Neural cell (in vitro differentiated cells): ENCODE results near the gene DSCAM. TPM values are rescaled to one million over a fixed set of nuclear protein-coding genes. Genes with fewer than 3 reads are reported as not detected.

Experiments
- H2AFZ ChIP-seq: fragments of 200-600, 300-800 bp; sonication (generic), shearing (Covaris generic); 2 replicates; pipeline ENCODE4 v1.6.0; 2014; ENCODE audit warnings: low read depth, mild to moderate bottlenecking, antibody characterized with exemption, low read length, moderate library complexity
- H3F3A ChIP-seq: fragments of 200-600 bp; shearing (Covaris generic); 2 replicates; pipeline ENCODE4 v1.6.1; 2016; ENCODE audit warnings: mild to moderate bottlenecking, moderate library complexity, mixed read lengths, antibody characterized with exemption, low read length; ENCODE audit not compliant: insufficient read depth, poor library complexity, severe bottlenecking
- H3K27ac ChIP-seq: fragments of 200-600, 300-800 bp; sonication (generic), shearing (Covaris generic); 2 replicates; pipeline ENCODE4 v1.5.1; 2014; ENCODE audit warnings: mild to moderate bottlenecking, low read length, moderate library complexity
- H3K27me3 ChIP-seq: fragments of 300-800, 200-600 bp; sonication (generic), shearing (Covaris generic); 2 replicates; pipeline ENCODE4 v1.6.0; 2014; ENCODE audit warnings: mild to moderate bottlenecking, low read depth, low read length, moderate library complexity; ENCODE audit not compliant: insufficient read depth
- H3K36me3 ChIP-seq: fragments of 300-800, 200-600 bp; sonication (generic), shearing (Covaris generic); 2 replicates; pipeline ENCODE4 v1.5.1; 2014; ENCODE audit warnings: mild to moderate bottlenecking, antibody characterized with exemption, low read length, moderate library complexity; ENCODE audit not compliant: insufficient read depth
- H3K4me2 ChIP-seq: fragments of 300-800, 200-600 bp; sonication (generic), shearing (Covaris generic); 2 replicates; pipeline ENCODE4 v1.6.0; 2014; ENCODE audit warnings: mild to moderate bottlenecking, low read length
- H3K4me3 ChIP-seq: fragments of 300-800, 200-600 bp; sonication (generic), shearing (Covaris generic); 2 replicates; pipeline ENCODE4 v1.5.1; 2014; ENCODE audit warnings: mild to moderate bottlenecking, low read length, moderate library complexity
- H3K79me2 ChIP-seq: fragments of 200-600 bp; shearing (Covaris generic); replicated peaks from 2 replicates; pipeline ENCODE4 v1.6.0; 2014; ENCODE audit warnings: mild to moderate bottlenecking, low read length, moderate library complexity; ENCODE audit not compliant: insufficient read depth
- H3K9ac ChIP-seq: fragments of 300-800, 200-600 bp; sonication (generic), shearing (Covaris generic); 2 replicates; pipeline ENCODE4 v1.6.1; 2016; ENCODE audit warnings: mild to moderate bottlenecking, low read length, mixed read lengths
- H3K9me2 ChIP-seq: fragments of 200-600 bp; shearing (Covaris generic); 2 replicates; pipeline ENCODE4 v1.6.1; 2016; ENCODE audit warnings: mild to moderate bottlenecking, low read length, mixed read lengths; ENCODE audit not compliant: insufficient read depth
- H3K9me3 ChIP-seq: fragments of 200-600, 300-800 bp; sonication (generic), shearing (Covaris generic); 2 replicates; pipeline ENCODE4 v1.6.1; 2016; ENCODE audit warnings: mild to moderate bottlenecking, mixed run types, low read length, moderate library complexity, mixed read lengths
- H4K20me1 ChIP-seq: fragments of 200-600 bp; shearing (Covaris generic); 2 replicates; pipeline ENCODE4 v1.6.1; 2016; ENCODE audit warnings: mild to moderate bottlenecking, mixed run types; ENCODE audit not compliant: insufficient read depth
- CTCF ChIP-seq: fragments of 450-650 bp; IDR thresholded peaks from 2 replicates; pipeline ENCODE4 v1.5.1; 2014; ENCODE audit warnings: antibody characterized with exemption, mild to moderate bottlenecking, moderate library complexity; ENCODE audit not compliant: poor library complexity, severe bottlenecking
- EP300 ChIP-seq: fragments of 450-650 bp; conservative IDR thresholded peaks from 2 replicates; pipeline ENCODE4 v1.6.1; 2014; ENCODE audit warnings: antibody characterized with exemption, mild to moderate bottlenecking, moderate library complexity; ENCODE audit not compliant: poor library complexity, severe bottlenecking
- EZH2 ChIP-seq: fragments of 200-600, 300-800 bp; shearing (Covaris generic), sonication (generic); IDR thresholded peaks from 2 replicates; pipeline ENCODE4 v1.6.1; 2014; ENCODE audit warnings: antibody characterized with exemption, low read length, borderline replicate concordance, mild to moderate bottlenecking; ENCODE audit not compliant: insufficient read depth, poor library complexity, severe bottlenecking
- MXI1 ChIP-seq: fragments of 450-650 bp; conservative IDR thresholded peaks from 2 replicates; pipeline ENCODE4 v1.6.1; 2014; ENCODE audit warnings: antibody characterized with exemption, mild to moderate bottlenecking; ENCODE audit not compliant: poor library complexity, severe bottlenecking
- POLR2AphosphoS5 ChIP-seq: IDR thresholded peaks from 2 replicates; pipeline ENCODE4 v1.6.1; 2012
- RAD21 ChIP-seq: fragments of 450-650 bp; conservative IDR thresholded peaks from 2 replicates; pipeline ENCODE4 v1.6.1; 2014; ENCODE audit warnings: antibody characterized with exemption, mild to moderate bottlenecking, moderate library complexity
- REST ChIP-seq: IDR thresholded peaks from 2 replicates; pipeline ENCODE4 v1.6.1; 2012; ENCODE audit warnings: borderline replicate concordance
- SMC3 ChIP-seq: fragments of 450-650 bp; conservative IDR thresholded peaks from 2 replicates; pipeline ENCODE4 v1.6.1; 2014; ENCODE audit warnings: antibody characterized with exemption, mild to moderate bottlenecking, moderate library complexity; ENCODE audit not compliant: poor library complexity
- TAF1 ChIP-seq: IDR thresholded peaks from 2 replicates; pipeline ENCODE4 v1.6.1; 2012; ENCODE audit warnings: low read depth
- polyA plus RNA-seq: library from polyadenylated mRNA; depleted of rRNA; stranded (reverse); fragments of >200 nt; gene quantifications from 2 replicates; pipeline ENCODE4 v1.2.3, GENCODE V29; 2014

Gene DSCAM
- polyA plus RNA-seq, 1 donor from 2014 or later: 5.3 TPM

DNA sequence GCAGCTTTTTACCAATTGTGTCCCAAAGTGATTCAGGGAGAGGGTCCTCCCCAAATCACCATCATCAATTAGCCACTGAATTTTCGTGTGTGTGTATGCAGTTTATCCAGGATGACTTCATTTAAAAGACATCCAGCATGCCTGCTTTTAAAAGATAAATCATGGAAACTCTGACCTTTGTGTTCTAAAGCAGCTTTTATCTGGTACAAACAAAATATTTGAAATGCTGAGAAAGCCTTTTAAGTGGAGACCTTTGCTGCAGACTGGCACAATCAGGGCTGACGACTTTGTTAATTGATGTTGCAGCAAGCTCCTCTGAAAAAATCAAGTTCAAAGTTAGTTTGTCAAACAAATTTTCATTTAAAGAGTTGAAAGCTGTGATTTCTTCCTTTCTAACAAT, 875.0 kb downstream of the DSCAM start:
- Histone ChIP-seq H3K27me3 (no peaks in the 10 kb centered on the region), H3K36me3 (no peaks in the 10 kb centered on the region), H3K4me3 (no peak overlapping the region), H3K27ac (no peak overlapping the region), H3K4me2 (no peak overlapping the region), H3K9me3 (peaks cover 3% of the 10 kb centered on the region), H2AFZ (no peak overlapping the region), H3K9me2 (no peaks in the 10 kb centered on the region), H4K20me1 (no peaks in the 10 kb centered on the region), H3K79me2 (no peaks in the 10 kb centered on the region), H3F3A (no peaks in the 10 kb centered on the region), H3K9ac (no peak overlapping the region)
- TF ChIP-seq SMC3 (no peak), MXI1 (no peak), POLR2AphosphoS5 (no peak), TAF1 (no peak), REST (no peak), EZH2 (no peak), RAD21 (no peak), CTCF (no peak), EP300 (no peak)

DNA sequence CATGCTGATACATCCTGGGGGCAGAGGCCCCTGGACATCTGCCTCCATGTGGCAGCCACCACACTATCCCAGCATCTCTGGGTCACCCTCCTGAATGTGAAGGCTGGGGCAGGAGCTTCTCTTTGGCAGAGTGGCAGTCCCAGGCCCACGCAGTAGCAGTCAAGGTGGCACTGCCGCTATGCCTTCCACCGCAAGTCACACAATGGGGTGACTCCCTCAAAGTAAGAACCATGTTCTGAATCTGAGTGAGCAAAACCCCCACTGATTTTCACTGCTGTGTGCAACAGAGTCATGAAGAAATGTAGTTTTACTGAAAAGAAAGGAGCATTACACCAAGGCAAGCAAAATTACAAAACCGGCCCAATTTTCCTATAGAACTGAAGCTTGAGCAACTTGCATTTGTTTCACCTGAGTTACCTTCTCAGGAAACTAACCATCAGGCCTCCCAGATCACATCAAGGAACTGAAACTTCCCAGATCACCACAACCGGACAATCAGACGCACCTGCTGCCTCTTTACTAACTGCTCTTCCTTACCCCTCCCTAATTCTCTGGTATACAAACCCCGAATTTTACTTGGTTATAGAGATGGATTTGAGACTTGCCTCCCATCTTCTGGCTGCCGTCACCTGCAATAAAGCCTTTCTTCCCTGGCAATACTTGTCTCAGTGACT, 877.1 kb downstream of the DSCAM start:
- Histone ChIP-seq H3F3A (no peaks in the 10 kb centered on the region), H4K20me1 (no peaks in the 10 kb centered on the region), H3K4me3 (no peak overlapping the region), H3K36me3 (no peaks in the 10 kb centered on the region), H3K79me2 (no peaks in the 10 kb centered on the region), H3K9me2 (no peaks in the 10 kb centered on the region), H2AFZ (no peak overlapping the region), H3K27me3 (no peaks in the 10 kb centered on the region), H3K9ac (no peak overlapping the region), H3K4me2 (no peak overlapping the region), H3K9me3 (no peaks in the 10 kb centered on the region), H3K27ac (no peak overlapping the region)
- TF ChIP-seq MXI1 (no peak), REST (no peak), SMC3 (no peak), RAD21 (no peak), CTCF (no peak), EZH2 (no peak), TAF1 (no peak), EP300 (no peak), POLR2AphosphoS5 (no peak)
